ENCODE results near the gene C1orf74. TPM values are rescaled to one million over a fixed set of nuclear protein-coding genes. Genes with fewer than 3 reads are reported as not detected.

C1orf74 gene
- polyA plus RNA-seq, 1 of the 3 experiments (the other 2 are of a cell fraction) = 1.5 TPM

GRCh38 chr1:209769171-209769904 lies 15.0 kb downstream of the C1orf74 start:
- Histone ChIP-seq H3K4me2 (peak overlapping the region; percentile 70), H3K9me3 (no peaks in the 10 kb centered on the region), H3K4me3 (ENCODE audit: low read depth in 2 of 2, low read length in 1 of 2) (no peak overlapping the region), H3K36me3 (replicated peaks in 1 of 2; ENCODE audit: control insufficient read depth in 1 of 2, insufficient read depth in 2 of 2, low read length in 1 of 2) (no peaks in the 10 kb centered on the region), H3K4me1 (ENCODE audit: control insufficient read depth in 1 of 2, insufficient read depth in 2 of 2, low read depth in 1 of 2, low read length in 1 of 2) (peaks cover 18 to 38% of the 10 kb centered on the region in 2 experiments), H2AFZ (ENCODE audit: low read depth) (peak overlapping the region; percentile 57), H3K79me2 (ENCODE audit: insufficient read depth) (no peaks in the 10 kb centered on the region), H3K27me3 (ENCODE audit: insufficient read depth) (no peaks in the 10 kb centered on the region), H3K9me2 (no peaks in the 10 kb centered on the region), H3F3A (replicated peaks; ENCODE audit: insufficient read depth) (peaks cover 38% of the 10 kb centered on the region), H4K20me1 (ENCODE audit: insufficient read depth) (no peaks in the 10 kb centered on the region), H3K27ac (ENCODE audit: low read depth in 2 of 2, low read length in 1 of 2) (peak overlapping the region; percentile 90 to 100), H3K9ac (peak overlapping the region; percentile 85)
- POLR2A ChIA-PET = no interaction called here
- CTCF ChIA-PET = interaction anchor here (1.1 kb wide), 2 partner anchors 9 to 21 kb away, joined by 3 to 4 read pairs; no protein-coding TSS in a partner anchor
- DNase-seq = peak; percentile 31
- 18% methylated on average over 13 of the region's 13 CpGs for WGBS (ENCODE audit: low lambda C conversion rate)
- TF ChIP-seq CTCF (IDR thresholded peaks at IDR 0.05) (no peak), SIN3A (IDR thresholded peaks at IDR 0.05; ENCODE audit: borderline replicate concordance, low read depth, low read length) (no peak; the same call in 1 of the 2 replicates), ZBTB33 (IDR thresholded peaks at IDR 0.05; ENCODE audit: borderline replicate concordance, low read depth) (peak; percentile 88), SMC3 (IDR thresholded peaks at IDR 0.05; ENCODE audit: low read depth, low read length) (no peak), CHD2 (IDR thresholded peaks at IDR 0.05; ENCODE audit: low read length, partially characterized antibody) (no peak), NRF1 (IDR thresholded peaks at IDR 0.05; ENCODE audit: low read depth, low read length) (no peak), POLR2AphosphoS5 (IDR thresholded peaks at IDR 0.05; ENCODE audit: low read depth, low read length) (peak; percentile 69), TAF1 (IDR thresholded peaks at IDR 0.05; ENCODE audit: borderline replicate concordance, low read depth, low read length) (peak; percentile 39; the same call in 1 of the 2 replicates), PBX3 (IDR thresholded peaks at IDR 0.05) (peak; percentile 94), NFIC (IDR thresholded peaks at IDR 0.05; ENCODE audit: borderline replicate concordance) (peak; percentile 99), TEAD4 (IDR thresholded peaks at IDR 0.05; ENCODE audit: borderline replicate concordance, insufficient read depth) (peak; percentile 97), EP300 (IDR thresholded peaks at IDR 0.05; ENCODE audit: borderline replicate concordance in 1 of 2, low read depth in 1 of 2, low read length in 1 of 2) (peak; percentile 45 to 99), GATA2 (CRISPR knock-in tag; IDR thresholded peaks at IDR 0.05) (no peak), RAD21 (IDR thresholded peaks at IDR 0.05; ENCODE audit: low read length) (no peak), GABPA (IDR thresholded peaks at IDR 0.05; ENCODE audit: low read depth) (peak; percentile 62), MXI1 (IDR thresholded peaks at IDR 0.05; ENCODE audit: low read depth, low read length) (no peak), ELF1 (IDR thresholded peaks at IDR 0.05) (no peak; the same call in none of the 2 replicates), RCOR1 (IDR thresholded peaks at IDR 0.05; ENCODE audit: low read length) (no peak), MAX (IDR thresholded peaks at IDR 0.05; ENCODE audit: low read depth) (peak; percentile 89), YY1 (IDR thresholded peaks at IDR 0.05; ENCODE audit: low read depth) (peak; percentile 72), FOXJ3 (CRISPR knock-in tag; IDR thresholded peaks at IDR 0.05) (no peak), EZH2phosphoT487 (IDR thresholded peaks at IDR 0.05; ENCODE audit: borderline replicate concordance, low read depth) (no peak), TCF12 (IDR thresholded peaks at IDR 0.05) (peak; percentile 99), USF1 (IDR thresholded peaks at IDR 0.05; ENCODE audit: borderline replicate concordance, low read depth) (no peak), FOXM1 (IDR thresholded peaks at IDR 0.05; ENCODE audit: low read depth) (peak; percentile 96), USF2 (IDR thresholded peaks at IDR 0.05; ENCODE audit: borderline replicate concordance, low read depth, low read length) (no peak), RFX5 (IDR thresholded peaks at IDR 0.05; ENCODE audit: low read length) (no peak)
